PC-9 (cell line): ENCODE data around the gene MAN1A2.

Source experiments
- CTCF ChIP-seq: fragments of 200-600 bp; sonication (generic); conservative IDR thresholded peaks from 2 replicates; pipeline ENCODE4 v1.6.1; 2017; ENCODE audit warnings: mixed run types, antibody characterized with exemption, mild to moderate bottlenecking, moderate library complexity
- EZH2 ChIP-seq: fragments of 200-600 bp; sonication (generic); IDR thresholded peaks from 2 replicates; pipeline ENCODE4 v1.8.0; 2017; ENCODE audit warnings: antibody characterized with exemption, low read depth

DNA sequence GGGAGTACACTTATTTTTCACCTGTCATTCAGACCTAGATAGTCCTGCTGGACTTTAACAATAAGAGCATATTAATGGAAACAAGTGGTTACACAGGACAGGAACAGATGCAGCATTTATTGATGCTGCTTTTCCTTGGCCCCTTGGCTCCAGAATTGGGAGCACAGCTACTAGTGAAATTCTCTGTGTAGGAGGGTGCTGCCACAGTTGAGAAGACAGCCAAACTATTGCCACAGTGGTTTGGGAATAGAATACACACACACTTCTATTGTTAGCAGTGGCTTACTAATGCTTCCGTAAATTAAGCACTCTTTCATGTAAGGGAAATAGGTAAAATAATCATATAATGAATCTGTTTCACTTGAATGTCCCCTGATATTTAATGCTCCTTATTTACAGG is 133.3 kb downstream of the MAN1A2 start:
- no peak for TF ChIP-seq CTCF
- TF ChIP-seq EZH2 = no peak
